CD4-positive, alpha-beta T cell treated with Interleukin-10 for 1 hour (primary cell): ENCODE results near the gene APIP.

Experiments
- DNase-seq: peaks from one replicate; pipeline ENCODE4 v3.0.0-alpha.2; 2020

The APIP gene

GRCh38 chr11:34886609-34887008, 29.6 kb downstream of the APIP start:
- no peak for DNase-seq

GRCh38 chr11:34881900-34882299, 34.3 kb downstream of the APIP start:
- no peak for DNase-seq

- no peak for DNase-seq
Observed at GRCh38 chr11:34877375-34877975, 38.7 kb downstream of the APIP start.

- no peak for DNase-seq
Observed at GRCh38 chr11:34874202-34874601, 42.0 kb downstream of the APIP start.

GRCh38 chr11:34870548-34871196, 45.5 kb downstream of the APIP start:
- DNase-seq: no peak

- no peak for DNase-seq
Observed at GRCh38 chr11:34869425-34869824, 46.8 kb downstream of the APIP start.

GRCh38 chr11:34866375-34866774, 49.8 kb downstream of the APIP start:
- no peak for DNase-seq

- no peak for DNase-seq
Observed at GRCh38 chr11:34865261-34865660, 50.9 kb downstream of the APIP start.

GRCh38 chr11:34864424-34864823, 51.8 kb downstream of the APIP start:
- DNase-seq: no peak

GRCh38 chr11:34863048-34863447, 53.1 kb downstream of the APIP start:
- DNase-seq: no peak

- DNase-seq: no peak
Observed at GRCh38 chr11:34860518-34860917, 55.7 kb downstream of the APIP start.

GRCh38 chr11:34860034-34860433, 56.1 kb downstream of the APIP start:
- DNase-seq: no peak

- DNase-seq: no peak
Observed at GRCh38 chr11:34859496-34859895, 56.7 kb downstream of the APIP start.

GRCh38 chr11:34857463-34857862, 58.7 kb downstream of the APIP start:
- DNase-seq: no peak

GRCh38 chr11:34856251-34856650, 59.9 kb downstream of the APIP start:
- DNase-seq: no peak

GRCh38 chr11:34855754-34856095, 60.5 kb downstream of the APIP start:
- DNase-seq: no peak

- DNase-seq: no peak
Observed at GRCh38 chr11:34855021-34855753, 61.0 kb downstream of the APIP start.

GRCh38 chr11:34851916-34852315, 64.3 kb downstream of the APIP start:
- no peak for DNase-seq

GRCh38 chr11:34850334-34850733, 65.8 kb downstream of the APIP start:
- no peak for DNase-seq

GRCh38 chr11:34846467-34846866, 69.7 kb downstream of the APIP start:
- no peak for DNase-seq

GRCh38 chr11:34844463-34845112, 71.6 kb downstream of the APIP start:
- no peak for DNase-seq

- DNase-seq: no peak
Observed at GRCh38 chr11:34843271-34843670, 72.9 kb downstream of the APIP start.

GRCh38 chr11:34840736-34841386, 75.3 kb downstream of the APIP start:
- DNase-seq: peak; percentile 34
